HG03175 (cell line): ENCODE measurements around the gene ULK3.

Experiments
- ATAC-seq: cut with Tn5 transposase; IDR thresholded peaks from one replicate; pipeline ENCODE4 v1.9.1; 2021; ENCODE audit warnings: mild to moderate bottlenecking, moderate library complexity; ENCODE audit not compliant: unreplicated experiment

Gene ULK3

GRCh38 chr15:74824976-74825375 lies 18.0 kb downstream of the ULK3 start:
- no peak for ATAC-seq

- no peak for ATAC-seq
Observed at GRCh38 chr15:74823324-74823723, 19.6 kb downstream of the ULK3 start.

- ATAC-seq: no peak
Observed at GRCh38 chr15:74822233-74822632, 20.7 kb downstream of the ULK3 start.

- ATAC-seq: no peak
Observed at GRCh38 chr15:74821790-74822158, 21.2 kb downstream of the ULK3 start.

GRCh38 chr15:74821091-74821789 lies 21.7 kb downstream of the ULK3 start:
- ATAC-seq: peak; percentile 88

GRCh38 chr15:74820056-74820455 lies 22.9 kb downstream of the ULK3 start:
- ATAC-seq: no peak

- ATAC-seq: no peak
Observed at GRCh38 chr15:74817370-74817737, 25.6 kb downstream of the ULK3 start.

- no peak for ATAC-seq
Observed at GRCh38 chr15:74816624-74817369, 26.2 kb downstream of the ULK3 start.

GRCh38 chr15:74815961-74816360 lies 27.0 kb downstream of the ULK3 start:
- ATAC-seq: no peak

- no peak for ATAC-seq
Observed at GRCh38 chr15:74815121-74815934, 27.6 kb downstream of the ULK3 start.

- ATAC-seq: no peak
Observed at GRCh38 chr15:74812533-74812932, 30.4 kb downstream of the ULK3 start, which contains the start of gene LMAN1L. Gene LMAN1L (plus strand): TSS chr15:74812835. CDS start chr15:74812855, 20 bp downstream.

- ATAC-seq: no peak
Observed at GRCh38 chr15:74809956-74810355, 33.0 kb downstream of the ULK3 start.

GRCh38 chr15:74809242-74809641 lies 33.7 kb downstream of the ULK3 start:
- ATAC-seq: no peak

GRCh38 chr15:74808840-74809229 lies 34.1 kb downstream of the ULK3 start:
- no peak for ATAC-seq

GRCh38 chr15:74808078-74808839 lies 34.7 kb downstream of the ULK3 start:
- ATAC-seq: no peak

GRCh38 chr15:74807282-74807681 lies 35.7 kb downstream of the ULK3 start:
- ATAC-seq: no peak

- ATAC-seq: no peak
Observed at GRCh38 chr15:74804935-74805334, 38.0 kb downstream of the ULK3 start.

- ATAC-seq: no peak
Observed at GRCh38 chr15:74802862-74803447, 40.0 kb downstream of the ULK3 start.

GRCh38 chr15:74802290-74802689 lies 40.7 kb downstream of the ULK3 start:
- no peak for ATAC-seq

GRCh38 chr15:74801311-74801997 lies 41.5 kb downstream of the ULK3 start:
- no peak for ATAC-seq
